Neutrophil (primary cell): Measurements from ENCODE around the gene GAS7.

Experiments
- H3K27ac ChIP-seq: fragments of 200-600 bp; sonication (generic); 2 replicates; pipeline ENCODE4 v1.5.1; 2016; ENCODE audit warnings: mild to moderate bottlenecking, moderate library complexity
- H3K27me3 ChIP-seq: fragments of 200-600 bp; sonication (generic); 2 replicates; pipeline ENCODE4 v1.6.0; 2016; ENCODE audit warnings: mild to moderate bottlenecking
- H3K36me3 ChIP-seq: fragments of 200-600 bp; sonication (generic); 2 replicates; pipeline ENCODE4 v1.5.1; 2017
- H3K4me1 ChIP-seq, 2 experiments: fragments of 200-600 bp in 1 of 2; sonication (generic) in 1 of 2; 1 replicate in 1 of 2; 2 replicates in 1 of 2; pipeline versions ENCODE4 v1.5.1 to v1.6.1; 2013 to 2016; ENCODE audit warnings: low read depth in 1 of 2, low read length in 1 of 2, mild to moderate bottlenecking in 1 of 2, moderate library complexity in 1 of 2; ENCODE audit not compliant: control insufficient read depth in 1 of 2, insufficient read depth in 1 of 2
- H3K4me3 ChIP-seq, 2 experiments: fragments of 200-600 bp in 1 of 2; sonication (generic) in 1 of 2; 1 replicate in 1 of 2; 2 replicates in 1 of 2; pipeline ENCODE4 v1.5.1; 2013 to 2016; ENCODE audit warnings: low read depth in 1 of 2, low read length in 1 of 2, mild to moderate bottlenecking in 1 of 2, moderate library complexity in 1 of 2
- H3K9me3 ChIP-seq: fragments of 200-600 bp; sonication (generic); 2 replicates; pipeline ENCODE4 v1.5.1; 2016
- CTCF ChIP-seq: fragments of 200-600 bp; sonication (generic); IDR thresholded peaks from 2 replicates; pipeline ENCODE4 v1.5.1; 2016; ENCODE audit warnings: antibody characterized with exemption

Gene GAS7

GRCh38 chr17:9895923-9896322, 302.5 kb downstream of the GAS7 start:
- Histone ChIP-seq H3K4me1 (peaks cover 28 to 39% of the 10 kb centered on the region in 2 experiments), H3K27me3 (peaks cover 17% of the 10 kb centered on the region), H3K4me3 (no peak overlapping the region), H3K36me3 (no peaks in the 10 kb centered on the region), H3K9me3 (no peaks in the 10 kb centered on the region), H3K27ac (no peak overlapping the region)
- TF ChIP-seq CTCF = no peak

- Histone ChIP-seq H3K4me3 (no peak overlapping the region), H3K27ac (no peak overlapping the region), H3K9me3 (no peaks in the 10 kb centered on the region), H3K27me3 (peaks cover 17% of the 10 kb centered on the region), H3K4me1 (peaks cover 15 to 22% of the 10 kb centered on the region in 2 experiments), H3K36me3 (no peaks in the 10 kb centered on the region)
- TF ChIP-seq CTCF = no peak
Measured at GRCh38 chr17:9894231-9894630, 304.2 kb downstream of the GAS7 start.

- no peak overlapping the region for H3K27ac ChIP-seq
- H3K36me3 ChIP-seq = no peaks in the 10 kb centered on the region
- TF ChIP-seq CTCF = no peak
- H3K4me3 ChIP-seq = no peak overlapping the region
- peaks cover 10 to 14% of the 10 kb centered on the region in 2 experiments for H3K4me1 ChIP-seq
- H3K27me3 ChIP-seq = peaks cover 24% of the 10 kb centered on the region
- no peaks in the 10 kb centered on the region for H3K9me3 ChIP-seq
Measured at GRCh38 chr17:9893411-9894012, 304.9 kb downstream of the GAS7 start.

- Histone ChIP-seq H3K36me3 (no peaks in the 10 kb centered on the region), H3K9me3 (no peaks in the 10 kb centered on the region), H3K4me3 (no peak overlapping the region), H3K27ac (no peak overlapping the region), H3K27me3 (peaks cover 36% of the 10 kb centered on the region), H3K4me1 (peaks cover 0 to 3% of the 10 kb centered on the region in 2 experiments)
- TF ChIP-seq CTCF = no peak
Measured at GRCh38 chr17:9890124-9890523, 308.3 kb downstream of the GAS7 start.

- peaks cover 2% of the 10 kb centered on the region for H3K9me3 ChIP-seq
- no peak overlapping the region for H3K27ac ChIP-seq
- H3K4me1 ChIP-seq = peaks cover 0 to 3% of the 10 kb centered on the region in 2 experiments
- peaks cover 19% of the 10 kb centered on the region for H3K27me3 ChIP-seq
- H3K4me3 ChIP-seq = no peak overlapping the region
- TF ChIP-seq CTCF = no peak
- H3K36me3 ChIP-seq = no peaks in the 10 kb centered on the region
Measured at GRCh38 chr17:9887508-9887907, 310.9 kb downstream of the GAS7 start.
